ENCODE measurements around the gene RAVER2.

GRCh38 chr1:64754173-64754572, 9.3 kb downstream of the RAVER2 start:
- TF ChIP-seq CTCF (conservative IDR thresholded peaks at IDR 0.05 in 1 of 2, IDR thresholded peaks at IDR 0.05 in 1 of 2; ENCODE audit: extremely low read depth in 1 of 2, insufficient read depth in 1 of 2, low read depth in 1 of 2, low read length in 2 of 2) (no peak), EZH2 (IDR thresholded peaks at IDR 0.05; ENCODE audit: borderline replicate concordance, low read length) (no peak)
